ENCODE data around the gene CDC6.

CDC6 gene

DNA sequence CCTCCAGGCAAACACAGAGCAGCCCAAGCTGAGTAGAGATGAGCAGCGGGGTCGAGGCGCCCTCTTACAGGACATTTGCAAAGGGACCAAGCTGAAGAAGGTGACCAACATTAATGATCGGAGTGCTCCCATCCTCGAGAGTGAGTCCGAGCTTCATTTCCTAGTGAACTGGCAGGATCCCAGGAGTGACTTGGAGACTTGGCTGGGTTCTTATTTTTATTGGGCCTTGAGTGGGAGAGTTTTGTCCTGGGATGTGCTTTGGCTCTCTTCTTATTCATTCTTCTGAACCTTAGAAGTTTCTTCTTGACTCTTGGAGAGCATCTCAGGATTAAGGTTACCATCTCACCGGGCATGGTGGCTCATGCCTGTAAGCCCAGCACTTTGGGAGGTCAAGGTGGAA lies 27.2 kb upstream of the CDC6 start:
- Histone ChIP-seq H3K27me3 (replicated peaks; ENCODE audit: control insufficient read depth, insufficient read depth, low read length) (no peaks in the 10 kb centered on the region), H3K9me3 (ENCODE audit: control insufficient read depth, low read length) (no peaks in the 10 kb centered on the region), H3K4me3 (ENCODE audit: low read length) (no peak overlapping the region), H3K4me1 (ENCODE audit: control insufficient read depth, insufficient read depth, low read length) (no peaks in the 10 kb centered on the region), H3K36me3 (ENCODE audit: control insufficient read depth, insufficient read depth, low read length, severe bottlenecking) (peaks cover 61% of the 10 kb centered on the region), H3K9ac (ENCODE audit: low read length) (no peak overlapping the region)
- DNase-seq (ENCODE audit: low read depth) = no peak

DNA sequence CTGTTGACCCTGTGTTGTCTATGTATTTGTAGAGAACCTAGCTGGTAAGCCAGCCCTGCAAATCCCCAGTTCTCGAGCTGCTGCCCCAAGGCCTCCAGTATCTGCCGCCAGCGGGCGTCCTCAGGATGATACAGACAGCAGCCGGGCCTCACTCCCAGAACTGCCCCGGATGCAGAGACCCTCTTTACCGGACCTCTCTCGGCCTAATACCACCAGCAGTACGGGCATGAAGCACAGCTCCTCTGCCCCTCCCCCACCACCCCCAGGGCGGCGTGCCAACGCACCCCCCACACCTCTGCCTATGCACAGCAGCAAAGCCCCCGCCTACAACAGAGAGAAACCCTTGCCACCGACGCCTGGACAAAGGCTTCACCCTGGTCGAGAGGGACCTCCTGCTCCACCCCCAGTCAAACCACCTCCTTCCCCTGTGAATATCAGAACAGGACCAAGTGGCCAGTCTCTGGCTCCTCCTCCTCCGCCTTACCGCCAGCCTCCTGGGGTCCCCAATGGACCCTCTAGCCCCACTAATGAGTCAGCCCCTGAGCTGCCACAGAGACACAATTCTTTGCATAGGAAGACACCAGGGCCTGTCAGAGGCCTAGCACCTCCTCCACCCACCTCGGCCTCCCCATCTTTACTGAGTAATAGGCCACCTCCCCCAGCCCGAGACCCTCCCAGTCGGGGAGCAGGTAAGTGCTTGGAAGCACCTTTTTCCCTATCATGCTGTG lies 23.1 kb upstream of the CDC6 start:
- H3K4me1 ChIP-seq (ENCODE audit: control insufficient read depth, insufficient read depth, low read length) = no peaks in the 10 kb centered on the region
- no peaks in the 10 kb centered on the region for H3K9me3 ChIP-seq (ENCODE audit: control insufficient read depth, low read length)
- peaks cover 61% of the 10 kb centered on the region for H3K36me3 ChIP-seq (ENCODE audit: control insufficient read depth, insufficient read depth, low read length, severe bottlenecking)
- H3K27me3 ChIP-seq (replicated peaks; ENCODE audit: control insufficient read depth, insufficient read depth, low read length) = no peaks in the 10 kb centered on the region
- H3K9ac ChIP-seq (ENCODE audit: low read length) = no peak overlapping the region
- no peak for DNase-seq (ENCODE audit: low read depth)
- H3K4me3 ChIP-seq (ENCODE audit: low read length) = no peak overlapping the region

DNA sequence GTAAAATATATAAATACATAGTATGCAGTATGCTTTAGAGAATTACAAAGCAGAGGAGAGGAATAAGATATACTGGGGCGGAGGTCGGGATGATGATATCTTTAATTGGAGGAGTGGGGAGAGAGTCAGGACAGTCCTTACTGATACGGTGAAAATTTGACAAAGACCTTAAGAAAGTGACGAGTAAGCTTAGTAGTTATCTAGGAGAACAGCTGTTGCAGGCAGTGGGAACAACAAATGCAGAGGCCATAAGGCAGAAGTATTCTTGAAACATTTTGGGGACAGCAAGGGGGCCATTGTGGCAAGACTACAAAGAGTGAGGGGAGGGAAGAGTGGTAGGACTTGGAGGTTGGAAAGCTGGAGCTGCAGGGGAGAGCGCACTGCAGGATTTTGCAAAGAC lies 22.3 kb upstream of the CDC6 start:
- no peak overlapping the region for H3K4me3 ChIP-seq (ENCODE audit: low read length)
- no peaks in the 10 kb centered on the region for H3K27me3 ChIP-seq (replicated peaks; ENCODE audit: control insufficient read depth, insufficient read depth, low read length)
- H3K4me1 ChIP-seq (ENCODE audit: control insufficient read depth, insufficient read depth, low read length) = no peaks in the 10 kb centered on the region
- no peak overlapping the region for H3K9ac ChIP-seq (ENCODE audit: low read length)
- DNase-seq (ENCODE audit: low read depth) = no peak
- H3K9me3 ChIP-seq (ENCODE audit: control insufficient read depth, low read length) = no peaks in the 10 kb centered on the region
- peaks cover 56% of the 10 kb centered on the region for H3K36me3 ChIP-seq (ENCODE audit: control insufficient read depth, insufficient read depth, low read length, severe bottlenecking)

DNA sequence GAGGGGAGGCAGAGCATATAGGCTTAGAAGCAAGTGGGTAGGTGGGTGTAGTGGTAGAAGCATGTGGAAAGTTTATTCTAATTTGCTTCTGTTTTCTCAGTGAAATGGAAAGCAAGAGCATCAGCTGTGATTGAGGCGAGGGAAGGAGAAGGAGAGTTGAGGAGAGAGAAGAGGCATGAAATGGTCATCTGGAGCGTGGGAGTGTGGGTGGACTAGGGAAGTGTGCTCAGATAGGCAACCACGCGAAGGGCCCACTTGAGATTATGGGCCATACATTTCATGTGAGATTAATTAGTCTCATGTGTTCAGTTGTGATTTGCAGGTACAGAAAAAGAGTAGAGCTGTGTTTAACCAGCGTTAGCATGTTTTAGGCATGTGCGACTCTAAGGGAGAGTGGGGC lies 20.8 kb upstream of the CDC6 start:
- no peak overlapping the region for H3K9ac ChIP-seq (ENCODE audit: low read length)
- DNase-seq (ENCODE audit: low read depth) = no peak
- H3K4me3 ChIP-seq (ENCODE audit: low read length) = no peak overlapping the region
- no peaks in the 10 kb centered on the region for H3K4me1 ChIP-seq (ENCODE audit: control insufficient read depth, insufficient read depth, low read length)
- H3K36me3 ChIP-seq (ENCODE audit: control insufficient read depth, insufficient read depth, low read length, severe bottlenecking) = peaks cover 58% of the 10 kb centered on the region
- no peaks in the 10 kb centered on the region for H3K9me3 ChIP-seq (ENCODE audit: control insufficient read depth, low read length)
- H3K27me3 ChIP-seq (replicated peaks; ENCODE audit: control insufficient read depth, insufficient read depth, low read length) = no peaks in the 10 kb centered on the region

DNA sequence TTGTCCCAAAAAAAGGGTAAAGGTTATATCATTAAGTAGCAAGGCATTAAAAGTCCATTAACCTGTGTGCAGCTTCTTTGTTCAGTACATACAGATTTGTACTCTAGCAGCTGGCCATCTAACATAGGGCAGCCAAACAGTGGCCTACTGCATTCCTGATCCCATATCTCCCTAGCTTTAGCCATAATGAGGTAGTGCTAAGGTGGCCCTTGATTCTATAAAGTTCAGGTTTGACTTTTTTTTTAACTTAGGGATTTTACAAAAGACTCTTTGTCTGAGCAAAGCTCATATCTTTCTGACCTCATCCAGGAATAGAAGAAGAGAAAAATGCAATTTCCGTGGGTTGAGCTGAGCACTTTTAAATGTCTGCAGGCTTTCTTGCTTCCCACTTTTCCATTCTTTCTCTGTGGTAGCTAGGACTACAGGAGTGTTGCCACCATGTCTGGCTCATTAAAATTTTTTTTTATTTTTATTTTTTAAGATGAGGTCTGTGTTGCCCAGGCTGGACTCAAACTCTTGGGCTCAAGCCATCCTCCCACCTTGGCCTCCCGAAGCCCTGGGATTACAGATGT lies 19.5 kb upstream of the CDC6 start:
- DNase-seq (ENCODE audit: low read depth) = no peak
- Histone ChIP-seq H3K9me3 (ENCODE audit: control insufficient read depth, low read length) (no peaks in the 10 kb centered on the region), H3K36me3 (ENCODE audit: control insufficient read depth, insufficient read depth, low read length, severe bottlenecking) (peaks cover 52% of the 10 kb centered on the region), H3K27me3 (replicated peaks; ENCODE audit: control insufficient read depth, insufficient read depth, low read length) (no peaks in the 10 kb centered on the region), H3K9ac (ENCODE audit: low read length) (no peak overlapping the region), H3K4me3 (ENCODE audit: low read length) (no peak overlapping the region), H3K4me1 (ENCODE audit: control insufficient read depth, insufficient read depth, low read length) (no peaks in the 10 kb centered on the region)

DNA sequence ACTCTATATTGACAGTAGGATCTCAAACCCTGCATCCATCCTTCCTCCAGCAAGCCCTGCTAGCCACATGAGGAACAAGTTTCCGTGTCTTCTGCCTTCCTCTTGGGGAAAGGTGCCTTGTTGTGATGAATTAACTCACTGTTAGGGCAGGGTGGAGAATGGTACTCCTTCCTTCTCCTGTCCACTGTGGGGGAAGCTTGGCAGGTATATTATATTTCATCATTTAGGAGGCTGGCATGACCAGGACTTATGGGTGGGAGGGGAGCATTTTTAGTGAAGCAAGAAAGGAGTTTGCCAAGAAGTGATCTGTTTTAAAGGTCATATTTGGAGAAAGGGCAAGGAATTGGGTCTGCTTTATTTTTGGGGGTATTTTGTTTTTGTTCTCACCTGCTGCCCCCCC lies 9.3 kb upstream of the CDC6 start:
- peaks cover 11% of the 10 kb centered on the region for H3K4me1 ChIP-seq (ENCODE audit: control insufficient read depth, insufficient read depth, low read length)
- H3K9me3 ChIP-seq (ENCODE audit: control insufficient read depth, low read length) = no peaks in the 10 kb centered on the region
- DNase-seq (ENCODE audit: low read depth) = no peak
- H3K36me3 ChIP-seq (ENCODE audit: control insufficient read depth, insufficient read depth, low read length, severe bottlenecking) = peaks cover 83% of the 10 kb centered on the region
- H3K9ac ChIP-seq (ENCODE audit: low read length) = no peak overlapping the region
- no peak overlapping the region for H3K4me3 ChIP-seq (ENCODE audit: low read length)
- H3K27me3 ChIP-seq (replicated peaks; ENCODE audit: control insufficient read depth, insufficient read depth, low read length) = no peaks in the 10 kb centered on the region

DNA sequence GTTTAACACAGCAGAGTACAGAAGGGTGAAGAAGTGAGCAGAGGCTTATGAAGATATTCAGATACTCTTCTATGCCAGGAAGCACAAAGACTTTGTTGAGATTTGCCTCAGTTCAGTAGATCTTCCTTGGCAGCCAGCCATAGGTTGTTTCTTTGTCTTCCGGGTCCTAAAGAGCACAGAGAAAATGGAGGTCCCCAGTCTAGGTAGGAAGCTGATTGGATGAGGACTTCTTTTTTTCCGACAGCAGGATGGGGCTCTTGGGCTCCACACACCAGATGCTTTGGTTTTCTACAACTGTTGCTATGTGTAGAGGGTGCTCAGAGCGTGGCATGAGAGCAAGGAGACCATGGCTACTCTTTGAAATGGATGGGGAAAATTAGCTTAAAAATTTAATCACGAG lies 8.3 kb upstream of the CDC6 start:
- Histone ChIP-seq H3K9ac (ENCODE audit: low read length) (no peak overlapping the region), H3K36me3 (ENCODE audit: control insufficient read depth, insufficient read depth, low read length, severe bottlenecking) (peaks cover 73% of the 10 kb centered on the region), H3K9me3 (ENCODE audit: control insufficient read depth, low read length) (no peaks in the 10 kb centered on the region), H3K4me1 (ENCODE audit: control insufficient read depth, insufficient read depth, low read length) (peaks cover 21% of the 10 kb centered on the region), H3K4me3 (ENCODE audit: low read length) (no peak overlapping the region), H3K27me3 (replicated peaks; ENCODE audit: control insufficient read depth, insufficient read depth, low read length) (no peaks in the 10 kb centered on the region)
- no peak for DNase-seq (ENCODE audit: low read depth)

DNA sequence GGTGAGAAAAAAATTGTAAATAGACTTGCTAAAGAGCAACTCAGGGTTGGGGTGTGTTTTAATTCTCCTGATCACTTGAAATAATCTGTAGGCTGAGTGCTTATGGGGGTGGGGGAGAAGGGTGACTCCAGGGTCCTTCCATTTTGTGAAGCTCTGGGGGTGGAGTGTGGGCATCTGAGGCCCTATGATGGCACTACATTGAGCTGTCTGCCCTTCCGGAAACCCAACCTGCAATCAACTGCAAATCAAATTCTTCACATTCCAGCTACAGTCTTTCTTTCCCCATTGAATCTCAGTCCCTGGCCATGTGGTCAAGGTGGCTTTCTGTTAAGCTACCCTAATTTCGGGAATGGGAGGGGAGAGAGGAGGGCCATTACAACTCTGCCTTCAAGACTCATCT lies 6.0 kb upstream of the CDC6 start:
- no peak for DNase-seq (ENCODE audit: low read depth)

DNA sequence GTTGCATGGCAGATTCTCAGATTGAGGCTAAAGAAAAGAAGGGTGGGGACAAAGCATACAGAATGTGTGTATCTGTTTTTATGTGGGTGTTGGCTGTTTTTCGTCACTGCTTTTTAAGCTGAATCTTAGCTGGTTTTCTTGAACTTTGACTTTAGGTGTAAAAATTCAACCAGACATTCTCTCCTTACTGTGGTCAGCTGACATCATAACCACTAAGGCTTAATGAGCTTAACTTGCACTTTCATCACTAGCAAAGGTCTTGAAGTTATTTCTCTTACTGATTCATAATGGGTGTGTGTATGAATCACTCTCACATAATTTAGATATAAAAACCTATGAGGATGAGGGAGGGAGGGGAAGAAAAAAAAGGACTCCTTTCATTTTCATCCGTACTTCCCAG lies 4.0 kb upstream of the CDC6 start:
- DNase-seq (ENCODE audit: low read depth) = peak; percentile 75
- peak overlapping the region; percentile 76 for H3K4me3 ChIP-seq (ENCODE audit: low read length)
- peak overlapping the region; percentile 58 for H3K9ac ChIP-seq (ENCODE audit: low read length)
- peaks cover 29% of the 10 kb centered on the region for H3K4me1 ChIP-seq (ENCODE audit: control insufficient read depth, insufficient read depth, low read length)
- H3K9me3 ChIP-seq (ENCODE audit: control insufficient read depth, low read length) = no peaks in the 10 kb centered on the region
- no peaks in the 10 kb centered on the region for H3K27me3 ChIP-seq (replicated peaks; ENCODE audit: control insufficient read depth, insufficient read depth, low read length)
- peaks cover 33% of the 10 kb centered on the region for H3K36me3 ChIP-seq (ENCODE audit: control insufficient read depth, insufficient read depth, low read length, severe bottlenecking)

More for the DNA sequence above, 6.0 kb upstream of the CDC6 start:
- Histone ChIP-seq H3K4me1 (ENCODE audit: control insufficient read depth, insufficient read depth, low read length) (peaks cover 28% of the 10 kb centered on the region), H3K36me3 (ENCODE audit: control insufficient read depth, insufficient read depth, low read length, severe bottlenecking) (peaks cover 53% of the 10 kb centered on the region), H3K9ac (ENCODE audit: low read length) (no peak overlapping the region), H3K4me3 (ENCODE audit: low read length) (no peak overlapping the region), H3K27me3 (replicated peaks; ENCODE audit: control insufficient read depth, insufficient read depth, low read length) (no peaks in the 10 kb centered on the region), H3K9me3 (ENCODE audit: control insufficient read depth, low read length) (no peaks in the 10 kb centered on the region)

DNA sequence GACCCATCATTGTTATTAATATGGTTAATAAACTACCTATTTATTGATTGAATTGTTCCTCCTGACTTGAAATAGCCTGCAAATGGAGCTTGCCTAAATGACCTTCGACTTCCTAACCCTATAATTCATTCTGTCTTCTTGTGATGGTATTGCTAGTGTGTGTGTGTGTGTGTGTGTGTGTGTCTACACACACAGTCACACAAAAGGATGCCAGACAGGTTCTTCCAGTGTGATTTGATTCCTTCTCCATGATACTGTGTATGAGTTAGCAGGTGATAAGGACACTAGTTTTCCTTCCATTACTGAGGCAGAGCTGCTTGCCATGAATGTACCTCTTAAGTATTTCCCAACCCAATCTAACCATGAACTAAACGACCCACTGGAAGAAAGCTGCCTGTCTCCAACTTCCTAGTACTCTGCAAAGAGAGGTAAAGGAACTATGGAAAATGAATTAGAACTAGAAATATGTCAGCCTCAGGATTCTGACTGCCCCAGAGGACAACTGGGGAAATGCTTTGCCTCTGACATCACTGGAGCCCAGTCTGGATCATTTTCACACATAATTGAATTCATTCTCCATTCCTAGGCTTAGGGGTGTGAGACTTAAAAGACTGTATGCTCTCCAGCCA lies 3.5 kb upstream of the CDC6 start:
- DNase-seq (ENCODE audit: low read depth) = peak; percentile 83
- Histone ChIP-seq H3K27me3 (replicated peaks; ENCODE audit: control insufficient read depth, insufficient read depth, low read length) (no peaks in the 10 kb centered on the region), H3K4me1 (ENCODE audit: control insufficient read depth, insufficient read depth, low read length) (peaks cover 23% of the 10 kb centered on the region), H3K36me3 (ENCODE audit: control insufficient read depth, insufficient read depth, low read length, severe bottlenecking) (peaks cover 28% of the 10 kb centered on the region), H3K9me3 (ENCODE audit: control insufficient read depth, low read length) (no peaks in the 10 kb centered on the region), H3K9ac (ENCODE audit: low read length) (peak overlapping the region; percentile 36), H3K4me3 (ENCODE audit: low read length) (peak overlapping the region; percentile 76)

DNA sequence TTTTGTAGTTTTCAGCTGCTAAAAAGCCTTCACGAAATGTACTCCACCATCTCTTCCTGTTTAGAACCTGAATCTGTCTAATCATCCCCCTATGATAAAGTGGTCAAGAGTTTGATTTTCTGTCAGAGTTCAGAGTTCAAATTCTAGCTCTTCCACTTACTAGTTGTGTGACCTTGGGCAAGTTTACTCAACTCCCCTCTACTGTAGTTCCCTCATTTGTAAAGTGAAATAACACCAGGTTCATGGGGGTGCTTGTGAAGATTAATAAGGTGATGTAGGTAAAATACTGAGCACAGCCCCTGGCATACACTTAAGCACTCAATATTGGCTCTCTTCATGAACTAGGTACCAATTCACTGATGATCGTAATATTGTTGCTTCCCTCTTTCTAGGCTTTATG lies 1.2 kb upstream of the CDC6 start:
- no peaks in the 10 kb centered on the region for H3K27me3 ChIP-seq (replicated peaks; ENCODE audit: control insufficient read depth, insufficient read depth, low read length)
- no peak overlapping the region for H3K9ac ChIP-seq (ENCODE audit: low read length)
- H3K4me3 ChIP-seq (ENCODE audit: low read length) = no peak overlapping the region
- H3K36me3 ChIP-seq (ENCODE audit: control insufficient read depth, insufficient read depth, low read length, severe bottlenecking) = peaks cover 5% of the 10 kb centered on the region
- peaks cover 30% of the 10 kb centered on the region for H3K4me1 ChIP-seq (ENCODE audit: control insufficient read depth, insufficient read depth, low read length)
- no peak for DNase-seq (ENCODE audit: low read depth)
- H3K9me3 ChIP-seq (ENCODE audit: control insufficient read depth, low read length) = no peaks in the 10 kb centered on the region
